AG04450 (cell line): ENCODE results near the gene SENP1. TPM values are rescaled to one million over a fixed set of nuclear protein-coding genes. Genes with fewer than 3 reads are reported as not detected.
"Not testable (repeated sequence)": the region's sequence is repeated elsewhere in the genome, so short reads cannot be mapped to it uniquely, and the experiment has no call there.

Experiments
- CTCF ChIA-PET: fragments of 300-600, 350-600 bp; formaldehyde crosslinking; extraction: SDS; loops from one replicate; lab custom pipeline; 2022; ENCODE audit warnings: antibody characterized with exemption, inconsistent platforms; lab: Charles Lee
- POLR2A ChIA-PET: fragments of 350-600 bp; formaldehyde crosslinking; extraction: SDS; loops from one replicate; lab custom pipeline; 2021; ENCODE audit warnings: antibody characterized with exemption, inconsistent platforms; lab: Yijun Ruan, JAX
- DNase-seq: peaks from one replicate; pipeline ENCODE4 v3.0.0-alpha.2; 2011; ENCODE audit warnings: low read depth, low spot score
- H3K27ac ChIP-seq: one replicate; pipeline ENCODE4 v1.5.1; 2012; ENCODE audit warnings: low read depth, low read length, control low read depth
- H3K27me3 ChIP-seq: one replicate; pipeline ENCODE4 v1.6.0; 2012; ENCODE audit warnings: low read length; ENCODE audit not compliant: control insufficient read depth, insufficient read depth
- H3K4me3 ChIP-seq: 2 replicates; pipeline ENCODE4 v1.5.1; 2011; ENCODE audit warnings: mild to moderate bottlenecking, low read depth, low read length, control low read depth
- H3K9me3 ChIP-seq: 2 replicates; pipeline ENCODE4 v1.5.1; 2012; ENCODE audit warnings: low read length; ENCODE audit not compliant: control insufficient read depth, insufficient read depth
- CTCF ChIP-seq: IDR thresholded peaks from 2 replicates; pipeline ENCODE4 v1.5.1; 2011; ENCODE audit warnings: low read depth, low read length, control low read depth, inconsistent platforms
- polyA plus RNA-seq: library from polyadenylated mRNA; depleted of rRNA; stranded (reverse); fragments of >200 nt; gene quantifications from 2 replicates; pipeline ENCODE4 v1.2.3, GENCODE V29; 2011

Gene SENP1
- polyA plus RNA-seq, 1 experiment, result 26.4 TPM

- no peak for DNase-seq
- Histone ChIP-seq H3K27me3 (peaks cover 11% of the 10 kb centered on the region), H3K4me3 (no peak overlapping the region; the same call in 1 of the 2 replicates), H3K9me3 (no peaks in the 10 kb centered on the region), H3K27ac (no peak overlapping the region)
- ChIA-PET CTCF (interaction anchor here (1.3 to 1.8 kb wide), 2 partner anchors 38 to 71 kb away, joined by 3 to 7 read pairs; partner anchors contain the start of gene ASB8), POLR2A (interaction anchor here (0.9 to 1.8 kb wide), 2 partner anchors 13 to 26 kb away, joined by 3 to 14 read pairs; partner anchors contain the start of gene SENP1)
- TF ChIP-seq CTCF, result no peak
Measured at GRCh38 chr12:48118284-48118871, 12.5 kb upstream of the SENP1 start.

- TF ChIP-seq CTCF, result no peak
- POLR2A ChIA-PET, result no interaction called here
- CTCF ChIA-PET, result no interaction called here
Measured at GRCh38 chr12:48115957-48116356, 10.1 kb upstream of the SENP1 start.

GRCh38 chr12:48111312-48111693 is 5.4 kb upstream of the SENP1 start:
- H3K9me3 ChIP-seq, H3K27ac ChIP-seq, H3K4me3 ChIP-seq, POLR2A ChIA-PET, DNase-seq, CTCF ChIA-PET: not testable (repeated sequence)
- peaks cover 19% of the 10 kb centered on the region for H3K27me3 ChIP-seq

More at GRCh38 chr12:48115957-48116356, 10.1 kb upstream of the SENP1 start:
- no peak for DNase-seq
- Histone ChIP-seq H3K27me3 (peaks cover 11% of the 10 kb centered on the region), H3K4me3 (no peak overlapping the region), H3K9me3 (no peaks in the 10 kb centered on the region), H3K27ac (no peak overlapping the region)

DNA sequence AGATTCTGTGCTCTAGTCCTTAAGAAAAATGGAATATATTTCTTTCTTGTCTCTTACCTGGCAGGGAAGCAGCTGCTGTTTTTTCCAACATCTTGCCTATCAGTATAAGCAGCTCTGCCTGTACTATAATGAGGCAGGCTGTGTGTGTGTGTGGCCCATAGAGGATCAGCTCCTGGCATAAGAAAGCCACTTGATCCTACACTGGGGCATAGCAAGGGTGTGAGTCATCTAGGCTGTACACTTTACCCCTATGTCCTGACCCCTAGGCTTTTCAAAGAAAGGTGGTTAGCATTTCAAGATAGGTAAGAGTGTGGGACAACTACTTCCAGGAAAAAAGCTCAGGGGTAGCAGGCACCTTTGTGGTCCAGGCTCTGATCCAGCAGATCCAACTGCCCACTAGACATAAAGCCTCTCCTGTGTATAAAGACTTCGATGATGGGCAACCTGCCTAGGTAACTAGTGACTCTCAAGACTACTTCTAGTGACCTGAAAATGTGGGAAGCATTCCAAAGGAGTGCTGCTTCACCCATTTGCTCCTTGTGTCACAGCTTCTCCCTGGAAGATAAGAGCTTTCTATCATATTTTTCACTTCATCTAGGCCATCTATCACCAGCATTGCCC is 4.9 kb upstream of the SENP1 start:
- CTCF ChIA-PET, result no interaction called here

GRCh38 chr12:48109424-48109823 is 3.5 kb upstream of the SENP1 start:
- Histone ChIP-seq H3K27ac (no peak overlapping the region), H3K9me3 (no peaks in the 10 kb centered on the region), H3K27me3 (peaks cover 11% of the 10 kb centered on the region), H3K4me3 (no peak overlapping the region)
- no peak for TF ChIP-seq CTCF
- POLR2A ChIA-PET, result no interaction called here
- no peak for DNase-seq
- CTCF ChIA-PET, result interaction anchor here (1.3 kb wide), 1 partner anchor 55 kb away, joined by 4 read pairs; no protein-coding TSS in a partner anchor

More for the DNA sequence above, 4.9 kb upstream of the SENP1 start:
- H3K4me3 ChIP-seq, result no peak overlapping the region
- DNase-seq, result no peak
- H3K27me3 ChIP-seq, result peaks cover 16% of the 10 kb centered on the region
- no peak overlapping the region for H3K27ac ChIP-seq
- no peak for TF ChIP-seq CTCF
- POLR2A ChIA-PET, result no interaction called here
- no peaks in the 10 kb centered on the region for H3K9me3 ChIP-seq
